SK-N-SH (cell line): Measurements from ENCODE around the gene SETD3.

Experiments used
- CHD2 ChIP-seq: fragments of 150-350 bp; IDR thresholded peaks from 2 replicates; pipeline ENCODE4 v1.6.1; 2018; ENCODE audit warnings: low read length; ENCODE audit not compliant: partially characterized antibody
- CTCF ChIP-seq: fragments of 200-600 bp; sonication (generic); IDR thresholded peaks from 2 replicates; pipeline ENCODE4 v1.6.1; 2017; ENCODE audit warnings: antibody characterized with exemption, mild to moderate bottlenecking, moderate library complexity
- EP300 ChIP-seq, 2 experiments: IDR thresholded peaks; 2 replicates each; pipeline versions ENCODE4 v1.4.0 to v1.6.1; 2012; ENCODE audit warnings: borderline replicate concordance in 1 of 2, low read depth in 1 of 2, low read length in 1 of 2
- EZH2phosphoT487 ChIP-seq: fragments of 200-600 bp; sonication (generic); IDR thresholded peaks from 2 replicates; pipeline ENCODE4 v1.6.1; 2017; ENCODE audit warnings: low read depth, mixed run types, mild to moderate bottlenecking, antibody characterized with exemption, moderate library complexity, borderline replicate concordance
- FOXM1 ChIP-seq: IDR thresholded peaks from 2 replicates; pipeline ENCODE4 v1.4.0; 2012; ENCODE audit warnings: low read depth, mild to moderate bottlenecking
- MEF2A ChIP-seq: IDR thresholded peaks from 2 replicates; pipeline ENCODE4 v1.4.0; 2012; ENCODE audit warnings: low read depth, borderline replicate concordance
- MXI1 ChIP-seq: IDR thresholded peaks from 2 replicates; pipeline ENCODE4 v1.6.1; 2012; ENCODE audit warnings: mild to moderate bottlenecking, low read depth, low read length, improper control_type of control experiment
- POLR2AphosphoS5 ChIP-seq: IDR thresholded peaks from 2 replicates; pipeline ENCODE4 v1.6.1; 2012; ENCODE audit warnings: low read depth, low read length
- RAD21 ChIP-seq: IDR thresholded peaks from 2 replicates; pipeline ENCODE4 v1.6.1; 2012; ENCODE audit warnings: mild to moderate bottlenecking, low read length
- RFX5 ChIP-seq: IDR thresholded peaks from 2 replicates; pipeline ENCODE4 v1.6.1; 2012; ENCODE audit warnings: mild to moderate bottlenecking, improper control_type of control experiment, low read length
- RXRA ChIP-seq: IDR thresholded peaks from 2 replicates; pipeline ENCODE4 v1.4.0; 2012; ENCODE audit warnings: low read depth, mild to moderate bottlenecking, borderline replicate concordance
- SIN3A ChIP-seq: IDR thresholded peaks from 2 replicates; pipeline ENCODE4 v1.6.1; 2012; ENCODE audit warnings: low read depth, mild to moderate bottlenecking, low read length, moderate library complexity, borderline replicate concordance
- TAF1 ChIP-seq: IDR thresholded peaks from 2 replicates; pipeline ENCODE4 v1.6.1; 2012; ENCODE audit warnings: low read depth, mild to moderate bottlenecking, low read length, moderate library complexity, borderline replicate concordance
- TEAD4 ChIP-seq: IDR thresholded peaks from 2 replicates; pipeline ENCODE4 v1.4.0; 2012; ENCODE audit warnings: mild to moderate bottlenecking, borderline replicate concordance; ENCODE audit not compliant: insufficient read depth

DNA sequence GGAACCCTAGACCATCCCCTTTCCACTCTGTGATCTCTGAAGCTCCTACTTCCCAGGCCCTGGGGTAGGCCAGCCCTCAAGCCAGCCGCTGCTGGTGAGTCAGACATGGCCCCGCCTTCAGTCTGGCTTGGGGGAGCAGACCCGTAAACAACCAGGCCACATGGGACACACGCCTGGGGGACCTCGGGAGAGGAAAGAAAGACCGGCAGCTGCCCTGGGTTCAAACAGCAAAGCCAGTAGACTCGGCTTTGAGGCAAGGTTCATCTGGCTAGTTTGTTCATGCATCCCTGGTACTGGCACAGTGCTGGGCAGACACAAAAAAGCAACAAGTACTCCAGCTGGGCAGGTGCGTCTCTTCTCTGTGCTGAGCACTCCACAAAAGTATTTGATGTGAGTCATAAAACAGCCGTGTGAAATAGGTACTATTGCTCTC is 101.9 kb downstream of the SETD3 start:
- TF ChIP-seq POLR2AphosphoS5: no peak
- TF ChIP-seq CTCF: no peak
- no peak for TF ChIP-seq EZH2phosphoT487
- TF ChIP-seq EP300 (IDR thresholded peaks at IDR 0.05; ENCODE audit: borderline replicate concordance in 1 of 2, low read depth in 1 of 2, low read length in 1 of 2): no peak
- no peak for TF ChIP-seq SIN3A
- TF ChIP-seq MEF2A: no peak
- no peak for TF ChIP-seq TEAD4
- TF ChIP-seq FOXM1: no peak
- TF ChIP-seq MXI1: no peak
- TF ChIP-seq RAD21: no peak
- TF ChIP-seq CHD2: no peak
- no peak for TF ChIP-seq RXRA
- no peak for TF ChIP-seq TAF1
- TF ChIP-seq RFX5: no peak
